Esophagus squamous epithelium (tissue), 4 donors: ENCODE results near the gene DHDDS.

Source experiments
- CTCF ChIP-seq, 6 experiments: fragments of 450-650 bp in 4 of 6; fragments of 200-600 bp in 2 of 6; sonication (generic) in 2 of 6; IDR thresholded peaks; one replicate each; pipeline ENCODE4 v1.5.1; 2016 to 2019; ENCODE audit warnings: antibody characterized with exemption in 6 of 6, mild to moderate bottlenecking in 4 of 6, moderate library complexity in 4 of 6
- POLR2A ChIP-seq, 4 donors: fragments of 450-650 bp; IDR thresholded peaks; one replicate each; pipeline ENCODE4 v1.6.1; 2017; ENCODE audit warnings: antibody characterized with exemption in 4 of 4, mild to moderate bottlenecking in 4 of 4, moderate library complexity in 3 of 4

- TF ChIP-seq CTCF (IDR thresholded peaks at IDR 0.05) (no peak), POLR2A (IDR thresholded peaks at IDR 0.05) (no peak)
Measured at GRCh38 chr1:26498894-26499293, 66.8 kb downstream of the DHDDS start.
